Suprapubic skin (tissue), 4 donors: ENCODE data around the gene PIAS1. TPM values are rescaled to one million over a fixed set of nuclear protein-coding genes. Genes with fewer than 3 reads are reported as not detected.

Source experiments
- DNase-seq, 2 donors: peaks; one replicate each; pipeline ENCODE4 v3.0.0-alpha.2; 2019; ENCODE audit warnings: low spot score in 2 of 2
- H3K27ac ChIP-seq: fragments of 200-600 bp; sonication (generic); one replicate; pipeline ENCODE4 v1.5.1; 2019
- H3K27me3 ChIP-seq: fragments of 200-600 bp; sonication (generic); one replicate; pipeline ENCODE4 v1.5.1; 2019
- H3K36me3 ChIP-seq: fragments of 200-600 bp; sonication (generic); one replicate; pipeline ENCODE4 v1.5.1; 2019
- H3K4me1 ChIP-seq: fragments of 200-600 bp; sonication (generic); one replicate; pipeline ENCODE4 v1.5.1; 2019
- H3K4me3 ChIP-seq: fragments of 200-600 bp; sonication (generic); one replicate; pipeline ENCODE4 v1.5.1; 2019; ENCODE audit warnings: mild to moderate bottlenecking
- H3K9me3 ChIP-seq: fragments of 200-600 bp; sonication (generic); one replicate; pipeline ENCODE4 v1.5.1; 2019
- CTCF ChIP-seq, 2 donors: fragments of 200-600 bp in 1 of 2; fragments of 450-650 bp in 1 of 2; sonication (generic) in 1 of 2; IDR thresholded peaks; one replicate each; pipeline ENCODE4 v1.5.1; 2016 to 2019; ENCODE audit warnings: antibody characterized with exemption in 2 of 2, mild to moderate bottlenecking in 1 of 2, moderate library complexity in 1 of 2
- EP300 ChIP-seq: sonication (generic); formaldehyde crosslinking; IDR thresholded peaks from one replicate; pipeline ENCODE4 v1.6.1; 2017; ENCODE audit warnings: antibody characterized with exemption
- POLR2A ChIP-seq, 2 donors: fragments of 450-650 bp; IDR thresholded peaks; one replicate each; pipeline ENCODE4 v1.6.1; 2017; ENCODE audit warnings: antibody characterized with exemption in 2 of 2, mild to moderate bottlenecking in 2 of 2, moderate library complexity in 2 of 2
- POLR2AphosphoS5 ChIP-seq, 3 donors: sonication (generic); formaldehyde crosslinking; IDR thresholded peaks; one replicate each; pipeline ENCODE4 v1.6.1; 2017; ENCODE audit warnings: antibody characterized with exemption in 3 of 3
- WGBS: methylation state at CpG from one replicate; pipeline ENCODE4 v1.1.5; 2018; 5-methylcytosine and 5-hydroxymethylcytosine counted together
- total RNA-seq, 4 donors: library from RNA; depleted of rRNA; stranded (reverse); fragments of >200 nt; gene quantifications; one replicate each; pipeline ENCODE4 v1.1.0, GENCODE V29; 2016

PIAS1 gene
- total RNA-seq, 4 donors from 2014 or later = 43.7 to 71.5 (median 52.5) TPM

DNA sequence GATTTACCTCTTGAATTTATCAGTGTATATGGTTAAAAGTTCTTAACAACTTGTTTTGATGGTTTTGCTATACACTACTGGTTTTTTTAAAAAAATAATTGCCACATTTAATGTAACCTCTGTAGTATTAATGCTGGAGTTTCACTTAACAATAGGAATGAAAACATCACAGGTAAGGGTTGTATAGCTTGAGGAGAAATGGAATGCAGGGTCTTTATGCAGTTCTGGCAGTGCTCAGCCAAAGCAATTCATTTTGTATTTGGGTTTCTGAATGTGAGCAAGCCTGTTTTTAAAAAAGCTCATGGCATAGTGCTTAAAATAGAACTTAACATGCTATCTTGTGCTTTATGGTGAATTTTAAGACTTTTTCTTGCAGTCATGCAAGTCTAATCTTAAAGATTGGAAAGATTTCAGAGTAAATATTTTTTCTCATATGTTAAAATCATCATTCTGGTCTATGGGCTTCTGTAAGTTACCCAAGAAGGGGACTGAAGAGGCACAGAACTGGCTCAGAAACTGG, 8.9 kb downstream of the PIAS1 start:
- no peaks in the 10 kb centered on the region for H3K9me3 ChIP-seq
- no peaks in the 10 kb centered on the region for H3K27me3 ChIP-seq
- TF ChIP-seq POLR2AphosphoS5 (IDR thresholded peaks at IDR 0.05) (no peak), EP300 (no peak), POLR2A (IDR thresholded peaks at IDR 0.05) (no peak), CTCF (IDR thresholded peaks at IDR 0.05) (no peak)
- no peak for DNase-seq
- no peak overlapping the region for H3K4me3 ChIP-seq
- peaks cover 30% of the 10 kb centered on the region for H3K4me1 ChIP-seq
- no peaks in the 10 kb centered on the region for H3K36me3 ChIP-seq
- H3K27ac ChIP-seq = no peak overlapping the region

DNA sequence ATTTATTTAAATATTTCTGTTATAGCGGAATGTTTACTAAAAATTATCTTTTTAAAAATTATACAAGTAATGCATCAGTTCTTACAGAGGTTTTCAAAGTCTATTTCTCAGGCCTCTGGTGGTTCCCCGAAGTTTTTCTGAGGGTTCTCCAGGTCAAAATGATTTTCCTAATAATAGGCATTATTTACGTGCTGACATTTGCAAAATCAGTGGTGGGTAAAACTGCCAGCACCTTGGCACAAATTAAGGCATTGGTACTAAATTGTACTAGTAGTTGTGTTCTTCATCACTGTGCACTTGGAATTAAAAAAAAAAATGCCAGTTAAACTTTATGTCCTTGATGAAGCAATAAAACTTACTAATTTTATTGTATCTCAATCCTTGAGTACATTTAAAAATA, 9.5 kb downstream of the PIAS1 start:
- Histone ChIP-seq H3K4me3 (no peak overlapping the region), H3K36me3 (no peaks in the 10 kb centered on the region), H3K9me3 (no peaks in the 10 kb centered on the region), H3K4me1 (peaks cover 24% of the 10 kb centered on the region), H3K27me3 (no peaks in the 10 kb centered on the region), H3K27ac (no peak overlapping the region)
- 95% methylated on average over 3 of the region's 3 CpGs for WGBS
- no peak for TF ChIP-seq CTCF (IDR thresholded peaks at IDR 0.05)
- TF ChIP-seq EP300 = no peak
- TF ChIP-seq POLR2AphosphoS5 (IDR thresholded peaks at IDR 0.05) = no peak
- no peak for TF ChIP-seq POLR2A (IDR thresholded peaks at IDR 0.05)
- no peak for DNase-seq

DNA sequence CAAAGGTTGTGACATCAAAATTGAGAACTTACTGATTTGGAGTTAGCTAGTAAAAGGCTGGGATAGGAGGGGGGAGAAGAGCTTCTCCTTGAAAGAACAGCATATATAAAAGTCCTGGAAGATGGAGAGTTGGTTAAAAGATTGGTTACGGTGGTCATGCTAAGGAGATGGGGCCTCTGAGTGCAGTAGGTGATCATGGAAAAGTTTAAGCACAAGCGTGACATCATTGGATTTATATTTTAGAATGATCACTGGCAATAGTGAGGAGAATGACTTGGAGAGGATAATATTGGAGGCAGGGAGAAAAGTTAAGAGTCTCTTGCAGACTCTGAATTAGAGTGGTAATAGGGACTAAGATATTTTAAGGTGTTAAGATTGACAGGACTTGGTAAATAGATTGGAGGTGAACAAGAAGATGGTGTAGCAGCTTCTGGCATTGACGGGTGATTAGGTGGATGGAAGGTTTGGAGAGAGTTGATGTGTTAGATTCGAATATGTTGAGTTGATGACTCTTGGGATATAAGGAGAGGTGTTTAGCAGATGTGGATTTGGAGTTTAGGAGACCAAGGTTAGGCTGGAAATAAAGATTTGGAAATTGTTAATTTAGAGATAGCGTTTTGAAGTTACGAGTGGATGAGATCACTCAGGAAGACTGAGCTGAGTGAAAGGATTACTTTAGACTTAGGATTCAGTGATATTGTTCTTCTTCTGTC, 19.6 kb downstream of the PIAS1 start:
- Histone ChIP-seq H3K36me3 (no peaks in the 10 kb centered on the region), H3K27me3 (no peaks in the 10 kb centered on the region), H3K4me3 (no peak overlapping the region), H3K27ac (no peak overlapping the region), H3K9me3 (no peaks in the 10 kb centered on the region), H3K4me1 (peaks cover 12% of the 10 kb centered on the region)
- TF ChIP-seq POLR2A (IDR thresholded peaks at IDR 0.05) = no peak
- no peak for TF ChIP-seq POLR2AphosphoS5 (IDR thresholded peaks at IDR 0.05)
- no peak for TF ChIP-seq CTCF (IDR thresholded peaks at IDR 0.05)
- TF ChIP-seq EP300 = no peak
- 89% methylated on average over 6 of the region's 6 CpGs for WGBS
- DNase-seq = no peak

DNA sequence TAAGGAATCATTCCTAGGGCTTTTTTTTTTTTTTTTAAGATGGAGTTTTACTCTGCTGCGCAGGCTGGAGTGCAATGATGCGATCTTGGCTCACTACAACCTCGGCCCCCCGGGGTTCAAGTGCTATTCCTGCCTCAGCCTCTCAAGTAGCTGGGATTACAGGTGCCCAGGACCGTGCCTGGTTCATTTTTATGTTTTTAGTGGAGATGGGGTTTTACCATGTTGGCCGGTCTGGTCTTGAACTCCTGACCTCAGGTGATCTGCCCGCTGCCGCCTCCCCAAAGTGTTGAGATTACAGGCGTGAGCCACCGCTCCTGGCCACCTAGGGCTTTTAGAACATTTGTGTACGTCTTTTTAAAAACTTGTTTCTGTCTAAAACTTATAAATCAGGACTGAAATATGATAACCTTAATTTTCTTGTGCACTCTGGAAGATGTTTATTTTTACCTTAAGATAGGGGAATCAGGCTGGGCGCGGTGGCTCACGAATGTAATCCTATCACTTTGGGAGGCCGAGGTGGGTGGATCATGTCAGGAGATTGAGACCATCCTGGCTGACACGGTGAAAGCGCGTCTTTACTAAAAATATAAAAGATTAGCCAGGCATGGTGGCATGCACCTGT, 21.8 kb downstream of the PIAS1 start:
- H3K4me1 ChIP-seq = peaks cover 27% of the 10 kb centered on the region
- TF ChIP-seq POLR2AphosphoS5 (IDR thresholded peaks at IDR 0.05) = no peak
- TF ChIP-seq CTCF (IDR thresholded peaks at IDR 0.05) = no peak
- TF ChIP-seq POLR2A (IDR thresholded peaks at IDR 0.05) = no peak
- TF ChIP-seq EP300 = no peak
- 94% methylated on average over 18 of the region's 18 CpGs for WGBS
- no peaks in the 10 kb centered on the region for H3K9me3 ChIP-seq
- H3K36me3 ChIP-seq = no peaks in the 10 kb centered on the region
- DNase-seq = no peak
- no peak overlapping the region for H3K4me3 ChIP-seq
- H3K27ac ChIP-seq = no peak overlapping the region
- no peaks in the 10 kb centered on the region for H3K27me3 ChIP-seq

DNA sequence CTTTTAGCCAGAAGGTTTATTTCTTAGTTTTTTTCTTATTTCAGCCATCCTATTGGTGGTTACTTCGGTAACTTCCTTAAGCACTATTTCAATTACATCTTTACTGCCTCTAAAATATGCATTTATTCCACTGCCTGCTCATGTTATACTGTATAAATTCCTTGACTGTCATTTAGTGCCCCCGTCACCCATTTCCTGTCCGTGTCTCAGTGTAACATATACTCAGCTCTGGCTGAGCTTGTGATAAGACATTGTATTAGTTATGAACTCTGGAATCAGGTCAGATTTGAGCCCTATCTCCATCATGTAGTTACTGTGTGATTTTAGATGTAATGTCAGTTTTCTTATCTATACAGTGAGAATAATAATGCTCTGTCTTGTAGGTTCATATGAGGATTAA, 24.2 kb downstream of the PIAS1 start:
- Histone ChIP-seq H3K9me3 (no peaks in the 10 kb centered on the region), H3K27me3 (no peaks in the 10 kb centered on the region), H3K4me1 (peaks cover 45% of the 10 kb centered on the region), H3K27ac (no peak overlapping the region), H3K4me3 (no peak overlapping the region), H3K36me3 (no peaks in the 10 kb centered on the region)
- no peak for DNase-seq
- TF ChIP-seq POLR2A (IDR thresholded peaks at IDR 0.05) (no peak), CTCF (IDR thresholded peaks at IDR 0.05) (no peak), POLR2AphosphoS5 (IDR thresholded peaks at IDR 0.05) (no peak), EP300 (no peak)
- 67% methylated on average over 3 of the region's 3 CpGs for WGBS
